ENCODE data around the gene CD58. TPM values are rescaled to one million over a fixed set of nuclear protein-coding genes. Genes with fewer than 3 reads are reported as not detected.
"Not testable (repeated sequence)": the region's sequence is repeated elsewhere in the genome, so short reads cannot be mapped to it uniquely, and the experiment has no call there.

CD58 gene
- total RNA-seq, 1 experiment from 2014 or later: 67.0 TPM

GRCh38 chr1:116595946-116596741, 25.3 kb upstream of the CD58 start:
- peak; percentile 58 for DNase-seq (ENCODE audit: low read depth, low spot score)
- in situ Hi-C loops (cut with HindIII; ENCODE audit: low pct_unique_long_range_greater_than_20kb, low sequenced_read_pairs): not testable (repeated sequence)

DNA sequence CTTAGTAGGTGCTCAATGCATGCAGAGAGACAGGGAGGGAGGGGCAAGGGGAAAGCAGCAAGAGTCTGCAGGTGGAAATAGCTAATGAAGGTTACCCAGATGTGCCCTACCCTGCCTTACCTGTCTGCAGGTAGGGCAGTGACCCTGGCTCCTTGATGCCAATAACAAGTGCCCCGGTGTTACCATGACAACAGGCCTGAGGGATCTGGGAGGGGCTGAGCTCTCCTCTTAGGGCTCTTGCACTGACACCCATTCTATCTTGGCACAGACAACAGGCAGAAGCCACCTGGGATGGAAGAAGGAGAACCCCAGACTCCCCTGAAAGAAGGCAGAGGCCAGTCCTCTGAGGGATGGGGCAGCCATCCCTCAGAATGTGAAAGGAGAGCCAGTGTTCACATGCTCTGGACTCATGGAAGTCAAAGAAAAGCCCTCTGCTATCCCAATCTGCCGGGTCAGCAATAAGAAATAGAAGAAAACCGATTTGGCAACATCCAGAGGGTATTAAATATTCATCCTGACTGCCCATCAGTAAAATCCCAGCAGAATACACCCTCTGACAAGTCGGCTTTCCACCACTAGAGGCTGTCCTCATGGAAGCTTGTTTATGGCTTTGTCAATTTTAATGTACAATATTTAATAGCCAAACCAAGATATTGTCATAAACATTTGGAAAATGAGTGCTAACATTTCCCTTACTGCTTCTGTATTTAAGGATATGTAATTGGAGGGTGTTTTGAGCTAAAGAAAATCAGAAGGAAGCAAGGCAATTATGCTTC, 24.4 kb upstream of the CD58 start:
- in situ Hi-C loops (cut with HindIII; ENCODE audit: low pct_unique_long_range_greater_than_20kb, low sequenced_read_pairs): not testable (repeated sequence)
- DNase-seq (ENCODE audit: low read depth, low spot score): peak; percentile 31

DNA sequence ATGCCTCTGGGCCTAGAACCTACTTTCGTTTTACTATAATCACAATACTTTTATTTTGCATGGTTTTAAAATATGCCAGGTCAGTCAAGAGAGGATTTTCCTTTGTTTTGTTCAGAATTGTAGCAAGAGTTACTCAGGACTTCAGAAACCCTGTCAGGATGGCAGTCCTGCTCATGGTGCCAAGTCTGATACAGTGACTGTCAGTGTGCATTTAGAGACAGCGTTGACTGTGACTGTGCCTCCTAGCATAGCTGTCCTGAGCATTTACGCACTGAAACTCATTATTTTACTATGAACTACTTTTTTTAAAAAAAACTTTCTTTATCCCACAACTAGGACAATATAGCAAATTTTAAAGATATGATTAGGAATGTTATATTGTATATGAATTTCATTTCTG, 23.2 kb upstream of the CD58 start:
- in situ Hi-C loops (cut with HindIII; ENCODE audit: low pct_unique_long_range_greater_than_20kb, low sequenced_read_pairs); DNase-seq (ENCODE audit: low read depth, low spot score): not testable (repeated sequence)

DNA sequence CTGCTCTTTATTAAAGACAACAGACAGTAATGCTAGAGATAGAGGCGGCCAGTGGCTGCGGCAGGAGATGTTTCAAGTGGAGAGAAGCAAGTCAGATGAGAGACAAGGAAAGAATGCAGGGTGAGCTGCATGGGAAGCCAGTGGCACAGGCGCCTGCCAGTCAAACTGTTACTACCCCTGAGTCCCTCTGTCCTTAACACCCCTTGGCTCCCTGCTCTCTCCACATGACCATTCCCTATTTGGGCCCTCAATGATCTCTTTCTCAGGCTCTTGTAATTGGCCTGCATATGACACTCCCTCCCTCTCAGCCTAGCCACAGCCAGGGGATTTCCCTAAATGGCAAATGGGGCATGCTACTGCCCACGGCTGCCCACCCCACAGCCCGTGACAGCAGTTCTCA, 22.6 kb upstream of the CD58 start:
- in situ Hi-C loops (cut with HindIII; ENCODE audit: low pct_unique_long_range_greater_than_20kb, low sequenced_read_pairs); DNase-seq (ENCODE audit: low read depth, low spot score): not testable (repeated sequence)

- DNase-seq (ENCODE audit: low read depth, low spot score); in situ Hi-C loops (cut with HindIII; ENCODE audit: low pct_unique_long_range_greater_than_20kb, low sequenced_read_pairs): not testable (repeated sequence)
These were observed 21.3 kb upstream of the CD58 start for GRCh38 chr1:116591951-116592605.

- in situ Hi-C loops (cut with HindIII; ENCODE audit: low pct_unique_long_range_greater_than_20kb, low sequenced_read_pairs); DNase-seq (ENCODE audit: low read depth, low spot score): not testable (repeated sequence)
These were observed 20.5 kb upstream of the CD58 start for GRCh38 chr1:116591006-116591950.

GRCh38 chr1:116590359-116591005, 19.7 kb upstream of the CD58 start:
- DNase-seq (ENCODE audit: low read depth, low spot score); in situ Hi-C loops (cut with HindIII; ENCODE audit: low pct_unique_long_range_greater_than_20kb, low sequenced_read_pairs): not testable (repeated sequence)

GRCh38 chr1:116589101-116589735, 18.4 kb upstream of the CD58 start:
- DNase-seq (ENCODE audit: low read depth, low spot score); in situ Hi-C loops (cut with HindIII; ENCODE audit: low pct_unique_long_range_greater_than_20kb, low sequenced_read_pairs): not testable (repeated sequence)

DNA sequence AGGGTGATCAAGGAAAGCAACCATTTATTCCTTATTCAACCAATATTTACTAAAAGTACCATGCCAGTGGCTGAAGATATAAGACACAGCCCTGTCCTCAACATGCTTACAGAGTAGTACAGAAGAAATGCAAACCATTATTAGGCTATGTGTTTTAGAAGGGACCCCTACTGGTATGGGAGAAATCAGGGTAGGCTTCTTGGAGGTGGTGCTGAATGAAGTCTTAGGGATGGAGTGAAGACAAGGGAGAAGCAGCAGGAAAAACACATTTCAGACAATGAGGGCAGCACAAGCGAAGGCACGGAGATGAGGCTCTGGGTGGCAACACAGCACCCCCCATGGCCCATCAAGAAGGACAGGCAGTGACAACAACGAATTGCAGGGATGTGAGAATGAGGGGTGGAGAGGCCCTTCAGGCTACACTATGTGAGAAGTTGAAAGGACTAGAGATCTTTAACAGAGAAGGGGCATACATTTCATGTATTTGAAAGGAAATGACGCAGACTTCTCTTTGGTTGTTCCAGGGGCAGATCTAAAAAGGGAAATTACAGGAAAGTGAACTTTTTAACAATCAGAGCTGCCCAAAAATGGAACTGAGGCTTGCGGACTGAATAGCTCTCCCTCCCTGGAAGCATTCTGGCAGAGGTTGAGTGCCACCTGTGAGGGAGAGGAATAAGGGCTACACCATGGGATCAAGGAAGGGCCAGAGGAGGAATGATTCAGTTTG, 16.8 kb upstream of the CD58 start:
- in situ Hi-C loops (cut with HindIII; ENCODE audit: low pct_unique_long_range_greater_than_20kb, low sequenced_read_pairs): no loop called here
- no peak for DNase-seq (ENCODE audit: low read depth, low spot score)

DNA sequence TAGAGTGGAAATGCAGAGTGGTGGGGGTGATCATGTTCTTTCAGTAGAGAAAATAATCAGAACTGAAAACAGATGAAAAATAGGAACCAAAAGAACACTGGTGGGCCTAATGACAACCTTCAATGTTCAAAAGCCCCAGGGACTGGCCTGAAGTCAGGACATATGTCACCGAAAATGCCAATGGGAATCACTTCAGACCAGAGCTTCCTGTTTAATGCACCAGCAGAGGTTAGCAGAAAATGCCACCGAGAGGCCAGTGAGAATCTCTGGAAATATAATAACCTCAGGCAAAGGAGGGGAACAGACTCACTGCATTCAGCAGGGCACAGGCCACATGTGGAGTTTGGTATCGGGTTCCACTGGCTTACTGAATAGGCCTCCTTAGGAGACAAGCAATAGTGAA, 15.9 kb upstream of the CD58 start:
- in situ Hi-C loops (cut with HindIII; ENCODE audit: low pct_unique_long_range_greater_than_20kb, low sequenced_read_pairs): no loop called here
- peak; percentile 88 for DNase-seq (ENCODE audit: low read depth, low spot score)

GRCh38 chr1:116585886-116586285, 15.1 kb upstream of the CD58 start:
- DNase-seq (ENCODE audit: low read depth, low spot score): peak; percentile 11
- in situ Hi-C loops (cut with HindIII; ENCODE audit: low pct_unique_long_range_greater_than_20kb, low sequenced_read_pairs): no loop called here

DNA sequence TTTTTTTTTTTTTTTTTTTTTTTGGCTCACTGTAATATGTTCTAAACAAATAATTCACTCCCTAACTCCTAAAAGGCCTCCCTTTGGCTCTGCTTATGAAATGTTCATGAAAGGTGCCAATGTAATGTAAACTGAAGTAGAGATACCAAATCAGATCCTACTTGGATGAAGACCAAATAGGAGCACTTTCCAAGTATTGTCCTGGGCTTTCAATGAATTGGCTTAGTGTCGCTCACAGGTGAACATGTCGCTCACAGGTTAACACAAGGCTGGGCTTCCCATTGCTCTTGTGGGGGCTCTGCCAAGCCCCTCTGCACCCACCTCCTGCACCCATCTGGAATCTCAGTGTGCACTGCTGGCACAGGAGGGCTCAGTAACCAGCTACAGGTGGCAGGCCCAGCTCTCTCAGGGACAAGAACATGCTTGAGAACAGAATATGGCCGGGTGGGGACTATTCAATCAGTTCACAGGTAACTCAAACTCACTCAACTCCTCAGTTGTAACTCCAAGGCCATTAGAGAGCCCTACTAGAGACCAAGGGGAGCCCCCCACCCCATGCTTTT, 10.6 kb upstream of the CD58 start:
- DNase-seq (ENCODE audit: low read depth, low spot score): no peak
- in situ Hi-C loops (cut with HindIII; ENCODE audit: low pct_unique_long_range_greater_than_20kb, low sequenced_read_pairs): no loop called here

DNA sequence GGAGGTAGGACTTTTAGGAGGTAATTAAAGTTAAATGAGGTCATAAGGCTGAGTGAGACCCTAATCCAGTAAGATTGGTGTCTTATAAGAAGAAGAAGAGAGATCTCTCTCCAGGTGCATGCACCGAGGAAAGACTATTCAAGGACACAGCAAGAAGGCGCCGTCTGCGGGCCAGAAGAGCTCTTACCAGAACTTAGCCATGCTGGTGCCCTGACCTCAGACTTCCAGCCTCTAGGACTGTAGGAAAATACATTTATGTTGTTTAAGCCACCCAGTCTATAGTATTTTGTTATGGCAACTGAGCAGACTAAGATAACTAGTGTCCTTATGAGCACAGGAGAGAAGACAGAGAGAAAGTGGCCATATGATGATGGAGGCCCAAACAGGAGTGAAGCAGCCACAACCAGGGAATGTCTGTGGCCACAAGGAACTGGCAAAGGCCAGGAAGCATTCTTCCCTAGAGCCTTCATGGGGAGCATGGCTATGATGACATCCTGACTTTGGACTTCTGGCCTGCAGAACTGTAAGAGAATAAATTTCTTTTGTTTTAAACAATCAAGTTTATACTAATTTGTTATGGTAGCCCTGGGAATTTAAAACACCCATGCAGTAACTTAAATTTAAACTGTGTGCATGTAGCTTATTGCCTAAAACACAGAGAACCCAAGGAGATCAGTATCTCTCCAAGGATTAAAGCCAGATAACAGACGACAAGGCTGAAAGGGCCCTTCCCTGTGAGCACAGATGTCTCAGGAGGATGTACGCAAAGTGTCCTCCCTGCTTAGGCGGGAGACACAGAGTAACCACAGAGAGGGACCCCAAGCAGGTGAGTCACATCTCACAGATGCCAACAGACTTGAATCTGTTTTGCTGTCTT, 9.9 kb upstream of the CD58 start:
- no peak for DNase-seq (ENCODE audit: low read depth, low spot score)
- in situ Hi-C loops (cut with HindIII; ENCODE audit: low pct_unique_long_range_greater_than_20kb, low sequenced_read_pairs): no loop called here

DNA sequence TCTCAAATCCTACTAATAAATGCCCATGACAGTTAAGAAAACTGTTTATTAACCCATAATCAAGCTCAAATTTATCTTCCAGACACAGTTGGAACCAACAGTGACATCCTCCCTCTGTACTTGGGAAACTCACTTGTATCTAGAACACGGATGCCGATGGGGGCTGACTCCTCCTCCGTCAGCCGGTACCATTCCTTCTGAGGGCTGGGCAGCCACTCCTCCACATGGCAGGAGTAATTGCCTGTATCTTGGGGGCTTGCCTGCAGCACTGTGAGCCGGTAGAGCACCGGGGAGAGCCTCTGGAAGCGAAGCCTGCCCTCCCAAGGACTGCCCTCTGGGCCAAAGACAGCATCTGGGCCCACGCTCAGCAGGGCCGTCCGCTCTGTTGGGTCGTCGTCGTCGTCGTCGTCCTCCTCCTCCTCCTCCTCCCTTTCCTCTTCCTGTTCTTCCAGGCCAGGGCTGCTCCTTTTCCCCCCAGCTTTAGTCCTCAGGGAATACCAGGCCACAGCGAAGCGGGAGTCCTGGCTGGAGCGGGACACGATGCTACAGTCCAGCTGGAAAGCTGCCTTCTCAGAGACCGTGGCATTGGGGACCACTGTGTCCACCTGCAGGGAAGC, 8.5 kb upstream of the CD58 start:
- in situ Hi-C loops (cut with HindIII; ENCODE audit: low pct_unique_long_range_greater_than_20kb, low sequenced_read_pairs): no loop called here

More for the DNA sequence above, 8.5 kb upstream of the CD58 start:
- no peak for DNase-seq (ENCODE audit: low read depth, low spot score)
